Peyer's patch (tissue), 4 donors: ENCODE data around the gene SNTG2. TPM values are rescaled to one million over a fixed set of nuclear protein-coding genes. Genes with fewer than 3 reads are reported as not detected.
"Not testable (repeated sequence)": the region's sequence is repeated elsewhere in the genome, so short reads cannot be mapped to it uniquely, and the experiment has no call there.

Experiments used
- DNase-seq, 3 donors: peaks; one replicate each; pipeline ENCODE4 v3.0.0-alpha.2; 2017 to 2019
- H3K27ac ChIP-seq, 4 donors: fragments of 200-600 bp; sonication (generic); one replicate each; pipeline ENCODE4 v1.5.1; 2016 to 2019
- H3K27me3 ChIP-seq, 2 donors: fragments of 200-600 bp; sonication (generic); one replicate each; pipeline ENCODE4 v1.5.1; 2019
- H3K36me3 ChIP-seq, 3 donors: fragments of 200-600 bp; sonication (generic); one replicate each; pipeline ENCODE4 v1.5.1; 2016 to 2019
- H3K4me1 ChIP-seq, 4 donors: fragments of 200-600 bp; sonication (generic); one replicate each; pipeline ENCODE4 v1.5.1; 2016 to 2019
- H3K4me3 ChIP-seq, 4 donors: fragments of 200-600 bp; sonication (generic); 1 replicate in 3 of 4; 2 replicates in 1 of 4; pipeline ENCODE4 v1.5.1; 2016 to 2019; ENCODE audit warnings: mild to moderate bottlenecking in 1 of 4
- H3K9me3 ChIP-seq, 4 donors: fragments of 200-600 bp; sonication (generic); one replicate each; pipeline ENCODE4 v1.5.1; 2016 to 2019; ENCODE audit warnings: mild to moderate bottlenecking in 1 of 4
- CTCF ChIP-seq, 6 experiments: fragments of 450-650 bp in 4 of 6; fragments of 200-600 bp in 2 of 6; sonication (generic) in 1 of 6; IDR thresholded peaks; one replicate each; pipeline ENCODE4 v1.5.1; 2017 to 2019; ENCODE audit warnings: antibody characterized with exemption in 6 of 6, mild to moderate bottlenecking in 3 of 6, moderate library complexity in 1 of 6
- POLR2A ChIP-seq, 2 donors: fragments of 450-650 bp; IDR thresholded peaks; one replicate each; pipeline ENCODE4 v1.5.1; 2017; ENCODE audit warnings: antibody characterized with exemption in 2 of 2, mild to moderate bottlenecking in 2 of 2, moderate library complexity in 2 of 2
- total RNA-seq, 4 donors: library from RNA; depleted of rRNA; stranded (reverse); fragments of >200 nt; gene quantifications; one replicate each; pipeline ENCODE4 v1.1.0, GENCODE V29; 2016

SNTG2 gene
- total RNA-seq, 4 donors from 2014 or later, result 1.8 to 65.2 (median 3.9) TPM

GRCh38 chr2:1129982-1130381 is 179.3 kb downstream of the SNTG2 start:
- Histone ChIP-seq H3K4me1 (no peaks in the 10 kb centered on the region), H3K27me3 (no peaks in the 10 kb centered on the region), H3K4me3 (no peak overlapping the region), H3K36me3 (no peaks in the 10 kb centered on the region), H3K27ac (no peak overlapping the region), H3K9me3 (no peaks in the 10 kb centered on the region)
- no peak for DNase-seq
- TF ChIP-seq POLR2A (IDR thresholded peaks at IDR 0.05) (no peak), CTCF (IDR thresholded peaks at IDR 0.05) (no peak)

GRCh38 chr2:1130922-1131321 is 180.3 kb downstream of the SNTG2 start:
- TF ChIP-seq POLR2A (IDR thresholded peaks at IDR 0.05) (no peak), CTCF (IDR thresholded peaks at IDR 0.05) (no peak)
- no peak for DNase-seq
- H3K9me3 ChIP-seq, result no peaks in the 10 kb centered on the region
- H3K4me1 ChIP-seq, result no peaks in the 10 kb centered on the region
- H3K4me3 ChIP-seq, result no peak overlapping the region
- H3K36me3 ChIP-seq, result no peaks in the 10 kb centered on the region
- H3K27me3 ChIP-seq, result no peaks in the 10 kb centered on the region
- no peak overlapping the region for H3K27ac ChIP-seq

GRCh38 chr2:1132328-1132969 is 181.8 kb downstream of the SNTG2 start:
- no peaks in the 10 kb centered on the region for H3K4me1 ChIP-seq
- no peak overlapping the region for H3K4me3 ChIP-seq
- no peak for DNase-seq
- H3K27me3 ChIP-seq, result no peaks in the 10 kb centered on the region
- H3K36me3 ChIP-seq, result no peaks in the 10 kb centered on the region
- no peaks in the 10 kb centered on the region for H3K9me3 ChIP-seq
- no peak overlapping the region for H3K27ac ChIP-seq
- TF ChIP-seq POLR2A (IDR thresholded peaks at IDR 0.05), result no peak
- TF ChIP-seq CTCF (IDR thresholded peaks at IDR 0.05), result no peak

DNA sequence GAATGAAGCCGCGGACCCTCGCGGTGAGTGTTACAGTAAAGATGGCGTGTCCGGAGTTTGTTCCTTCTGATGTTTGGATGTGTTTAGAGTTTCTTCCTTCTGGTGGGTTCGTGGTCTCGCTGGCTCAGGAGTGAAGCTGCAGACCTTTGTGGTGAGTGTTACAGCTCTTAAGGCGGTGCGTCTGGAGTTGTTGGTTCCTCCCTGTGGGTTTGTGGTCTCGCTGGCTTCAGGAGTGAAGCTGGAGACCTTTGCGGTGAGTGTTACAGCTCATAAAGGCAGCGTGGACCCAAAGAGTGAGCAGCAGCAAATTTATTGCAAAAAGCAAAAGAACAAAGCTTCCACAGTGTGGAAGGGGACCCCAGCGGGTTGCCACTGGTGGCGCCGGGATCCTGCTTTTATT is 183.2 kb downstream of the SNTG2 start:
- DNase-seq, H3K4me3 ChIP-seq, H3K4me1 ChIP-seq, H3K27ac ChIP-seq, H3K27me3 ChIP-seq, H3K9me3 ChIP-seq, H3K36me3 ChIP-seq: not testable (repeated sequence)

GRCh38 chr2:1134629-1135028 is 184.0 kb downstream of the SNTG2 start:
- TF ChIP-seq POLR2A (IDR thresholded peaks at IDR 0.05) (no peak), CTCF (IDR thresholded peaks at IDR 0.05) (no peak)
- no peak overlapping the region for H3K27ac ChIP-seq
- H3K9me3 ChIP-seq, result no peaks in the 10 kb centered on the region
- no peaks in the 10 kb centered on the region for H3K36me3 ChIP-seq
- no peak for DNase-seq
- H3K4me3 ChIP-seq, result no peak overlapping the region
- H3K27me3 ChIP-seq, result no peaks in the 10 kb centered on the region
- H3K4me1 ChIP-seq, result no peaks in the 10 kb centered on the region

DNA sequence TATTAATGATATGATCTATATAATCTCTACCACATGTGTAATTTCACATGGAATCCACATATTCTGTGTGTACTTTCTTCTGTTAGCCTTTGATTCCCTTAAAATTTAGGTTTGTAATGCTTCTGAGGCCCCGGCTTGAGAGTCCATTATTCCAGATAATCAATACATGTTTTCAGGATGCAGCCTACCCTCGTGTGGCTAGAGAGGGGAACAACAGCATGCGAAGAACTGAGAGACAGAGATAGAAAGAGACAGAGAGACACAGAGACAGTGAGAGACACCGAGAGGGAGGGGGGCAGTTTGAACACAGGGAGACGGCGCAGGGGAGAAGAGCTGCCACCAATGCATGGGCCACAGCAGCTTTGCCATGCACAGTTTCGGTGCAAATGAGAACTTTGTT is 185.4 kb downstream of the SNTG2 start:
- no peak overlapping the region for H3K27ac ChIP-seq
- H3K36me3 ChIP-seq, result no peaks in the 10 kb centered on the region
- H3K4me3 ChIP-seq, result no peak overlapping the region
- TF ChIP-seq POLR2A (IDR thresholded peaks at IDR 0.05) (no peak), CTCF (IDR thresholded peaks at IDR 0.05) (peak in 1 of 6 experiments; percentile 13)
- no peaks in the 10 kb centered on the region for H3K4me1 ChIP-seq
- DNase-seq, result no peak
- H3K27me3 ChIP-seq, result no peaks in the 10 kb centered on the region
- H3K9me3 ChIP-seq, result no peaks in the 10 kb centered on the region
